Stimulated activated CD4-positive, alpha-beta T cell treated with anti-CD3 and anti-CD28 coated beads, Interleukin-2, amount 100 ng/mL, for 48 hours (primary cell): Measurements from ENCODE around the gene ANKFY1.
"Not testable (repeated sequence)": the region's sequence is repeated elsewhere in the genome, so short reads cannot be mapped to it uniquely, and the experiment has no call there.

Experiments
- DNase-seq, 2 donors: peaks; one replicate each; pipeline ENCODE4 v3.0.0-alpha.2; 2020

Gene ANKFY1

DNA sequence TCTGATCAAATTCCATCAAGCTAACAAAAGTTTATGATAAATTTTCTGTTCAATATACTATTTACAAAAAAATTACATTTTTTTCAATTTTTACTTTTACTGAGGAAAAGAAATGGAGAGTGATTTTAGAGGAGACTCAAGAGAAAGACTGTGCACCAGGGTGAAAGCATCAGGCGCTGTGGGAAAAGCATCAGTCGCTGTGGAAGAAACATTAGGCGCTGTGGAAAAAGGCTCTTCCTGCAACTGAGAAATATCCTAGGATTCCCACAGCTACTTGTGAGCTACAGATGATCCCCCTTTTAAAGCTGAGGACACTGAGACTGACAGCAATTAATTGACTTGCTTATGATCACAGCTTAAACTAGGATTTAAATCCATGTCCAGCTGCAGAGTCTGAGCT is 4.9 kb downstream of the ANKFY1 start:
- DNase-seq = no peak

DNA sequence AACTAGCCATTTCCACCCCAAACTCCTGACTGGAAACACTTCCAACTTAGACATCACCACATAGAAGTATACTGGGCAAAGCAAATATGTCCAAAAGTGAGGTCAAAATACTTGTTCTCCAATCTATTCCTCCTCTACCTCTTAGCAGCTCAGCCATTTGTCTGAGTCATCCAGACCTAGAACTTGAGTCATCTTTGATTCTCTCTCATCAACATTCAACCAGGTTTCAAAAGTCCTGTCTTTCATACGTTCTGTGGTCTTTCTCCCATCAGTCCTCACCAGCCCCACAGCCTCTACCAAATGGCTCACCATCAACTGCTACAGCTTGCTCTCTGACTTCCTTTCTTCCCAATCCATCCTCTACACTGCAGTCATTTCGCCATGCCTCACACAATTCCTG is 6.8 kb downstream of the ANKFY1 start:
- DNase-seq = no peak

DNA sequence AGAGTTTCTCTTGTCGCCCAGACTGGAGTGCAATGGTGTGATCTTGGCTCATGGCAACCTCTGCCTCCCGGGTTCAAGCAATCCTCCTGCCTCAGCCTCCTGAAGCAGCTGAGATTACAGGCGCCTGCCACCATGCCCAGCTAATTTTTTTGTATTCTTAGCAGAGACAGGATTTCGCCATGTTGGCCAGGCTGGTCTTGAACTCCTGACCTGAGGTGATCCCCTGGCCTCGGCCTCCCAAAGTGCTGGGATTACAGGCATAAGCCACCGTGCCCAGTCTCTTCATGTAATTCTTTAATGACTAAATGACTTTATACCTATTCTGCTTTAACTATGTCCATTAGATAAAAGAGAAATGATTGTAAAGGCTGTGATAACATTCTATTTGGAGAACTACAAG is 8.5 kb downstream of the ANKFY1 start:
- not testable (repeated sequence) for DNase-seq

DNA sequence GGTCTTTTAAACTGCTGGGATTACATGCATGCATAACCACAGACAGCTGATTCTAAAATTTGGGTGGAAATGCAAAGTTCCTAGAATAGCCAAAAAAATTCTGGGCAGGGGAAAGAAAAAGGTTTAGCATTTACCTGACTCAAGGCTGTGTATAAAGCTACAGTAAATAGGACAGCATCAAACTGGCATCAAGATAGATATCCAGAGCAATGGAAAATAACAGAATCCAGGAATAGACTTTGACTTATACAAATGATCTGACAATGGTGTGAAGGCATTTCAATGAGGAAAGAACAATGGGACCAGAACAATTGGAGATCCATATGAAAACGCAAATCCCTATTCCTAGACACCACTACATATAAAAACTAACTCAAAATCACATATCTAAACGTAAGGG is 12.9 kb downstream of the ANKFY1 start:
- no peak for DNase-seq

DNA sequence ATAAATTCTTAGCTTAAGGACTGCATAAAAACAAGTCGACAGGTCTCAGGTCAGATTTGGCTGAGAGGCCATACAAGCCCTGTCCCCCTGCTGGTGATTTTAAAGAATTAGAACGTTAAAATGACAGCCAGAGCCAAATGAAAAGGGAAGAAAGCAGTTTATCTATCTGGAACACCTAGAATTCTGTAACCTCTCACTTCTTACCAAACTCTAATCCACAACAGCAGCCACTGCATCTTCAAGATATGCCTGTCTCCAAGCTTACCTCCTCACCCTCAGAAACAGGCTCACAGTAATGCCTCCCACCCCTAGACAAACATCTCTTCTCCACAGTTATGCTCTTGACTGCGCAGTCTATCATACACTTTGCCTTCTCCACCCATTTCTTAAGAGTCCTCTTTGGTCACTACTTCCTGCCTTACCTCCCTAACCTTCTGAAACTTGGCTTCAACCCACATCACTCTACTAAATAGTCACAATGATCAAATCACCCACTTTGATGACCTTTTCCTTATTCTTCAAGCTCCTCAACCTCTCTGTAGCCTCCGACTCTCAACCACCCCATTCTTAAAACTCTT is 14.2 kb downstream of the ANKFY1 start:
- DNase-seq = no peak

DNA sequence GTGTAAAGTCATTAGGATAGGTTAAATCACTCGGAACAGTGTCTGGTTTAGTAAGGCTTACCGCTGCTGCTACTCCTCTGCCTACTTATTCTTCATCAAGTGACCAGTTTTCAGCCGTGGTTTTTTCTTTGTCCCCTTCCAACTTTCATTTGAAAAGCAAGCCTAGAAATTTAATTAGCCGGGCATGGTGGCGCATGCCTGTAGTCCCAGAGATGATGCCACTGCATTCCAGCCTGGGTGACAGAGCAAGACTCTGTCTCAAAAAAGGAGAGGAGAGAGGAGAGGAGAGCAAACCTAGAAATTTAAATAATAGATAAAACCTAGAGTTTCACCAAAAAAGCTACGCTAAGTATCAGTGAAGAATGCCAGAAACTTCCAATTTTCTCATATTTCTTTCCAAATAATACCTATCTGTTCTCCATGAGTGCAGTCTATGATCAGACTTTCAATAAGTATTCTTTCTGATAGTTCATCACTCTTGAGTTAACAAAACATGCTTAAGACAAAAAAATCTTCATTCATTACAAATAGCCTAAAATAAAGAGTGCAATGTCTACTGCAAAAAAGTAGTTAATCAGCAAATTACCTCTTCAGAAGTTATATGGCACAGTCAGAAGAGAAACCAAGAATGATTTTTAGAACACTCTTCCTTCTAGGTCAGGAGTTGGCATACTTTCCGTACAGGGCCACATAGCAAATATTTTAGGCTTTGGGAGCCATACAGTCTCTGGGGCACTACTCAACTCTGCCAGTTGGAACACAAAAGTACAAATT is 15.1 kb downstream of the ANKFY1 start:
- DNase-seq = no peak

DNA sequence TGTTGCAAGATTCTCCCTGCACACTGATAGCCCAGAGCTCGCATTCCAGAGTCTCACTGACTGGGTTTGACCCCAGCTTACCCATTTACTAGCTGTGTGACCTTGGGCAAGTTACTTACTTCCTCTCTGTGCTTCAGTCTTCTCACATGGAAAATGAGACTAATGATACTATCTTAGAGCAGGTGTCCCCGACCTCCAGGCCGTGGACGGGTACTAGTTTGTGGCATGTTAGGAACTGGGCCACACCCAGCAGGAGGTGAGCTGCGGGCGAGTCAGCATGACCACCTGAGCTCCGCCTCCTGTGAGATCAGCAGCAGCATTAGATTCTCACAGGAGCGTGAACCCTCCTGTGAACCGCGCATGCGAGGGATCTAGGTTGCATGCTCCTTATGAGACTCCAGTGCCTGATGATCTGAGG is 15.8 kb downstream of the ANKFY1 start:
- DNase-seq = no peak

DNA sequence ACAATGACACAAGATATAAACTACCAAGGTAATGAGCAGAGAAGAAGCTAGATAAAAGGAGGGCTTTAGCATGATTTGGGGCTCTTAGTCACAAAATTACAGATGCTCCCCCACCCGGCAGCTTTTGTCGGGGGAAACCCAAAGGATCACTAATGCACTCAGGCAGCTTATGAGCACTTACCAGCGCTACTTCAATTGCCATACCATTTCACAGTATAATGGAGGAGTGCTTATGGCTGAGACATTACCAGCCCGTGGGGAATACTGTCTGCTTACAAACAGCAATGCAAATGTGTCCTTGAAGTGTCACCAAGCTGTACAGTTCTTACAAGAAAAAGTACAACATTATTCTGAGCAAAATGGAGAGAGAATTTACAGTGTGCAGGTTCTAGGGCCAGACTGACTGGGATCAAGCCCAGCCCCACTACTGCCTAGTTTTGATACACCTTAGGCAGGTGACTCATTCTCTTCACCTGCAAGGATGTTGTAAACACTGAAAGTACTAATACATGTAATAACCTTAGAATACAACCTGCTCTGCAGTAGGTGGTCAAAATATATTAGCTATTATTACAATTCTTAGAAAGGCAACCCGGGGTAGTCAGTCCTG is 16.3 kb downstream of the ANKFY1 start:
- no peak for DNase-seq

DNA sequence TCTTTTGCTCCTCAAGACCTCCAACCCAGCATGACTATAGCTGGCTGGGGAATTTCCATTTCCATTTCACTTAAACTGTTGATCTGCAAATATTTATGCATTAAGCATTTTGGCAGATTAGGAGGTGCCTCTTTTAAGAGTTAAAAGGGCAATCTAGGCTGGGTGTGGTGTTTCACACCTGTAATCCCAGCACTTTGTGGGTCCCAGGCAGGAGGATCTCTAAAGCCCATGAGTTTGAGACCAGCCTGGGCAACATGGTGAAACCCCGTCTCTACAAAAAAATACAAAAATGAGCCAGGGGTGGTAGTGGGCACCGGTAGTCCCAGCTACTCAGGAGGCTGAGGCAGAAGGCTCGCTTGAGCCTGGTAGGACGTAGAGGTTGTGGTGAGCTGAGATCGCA is 17.1 kb downstream of the ANKFY1 start:
- no peak for DNase-seq

DNA sequence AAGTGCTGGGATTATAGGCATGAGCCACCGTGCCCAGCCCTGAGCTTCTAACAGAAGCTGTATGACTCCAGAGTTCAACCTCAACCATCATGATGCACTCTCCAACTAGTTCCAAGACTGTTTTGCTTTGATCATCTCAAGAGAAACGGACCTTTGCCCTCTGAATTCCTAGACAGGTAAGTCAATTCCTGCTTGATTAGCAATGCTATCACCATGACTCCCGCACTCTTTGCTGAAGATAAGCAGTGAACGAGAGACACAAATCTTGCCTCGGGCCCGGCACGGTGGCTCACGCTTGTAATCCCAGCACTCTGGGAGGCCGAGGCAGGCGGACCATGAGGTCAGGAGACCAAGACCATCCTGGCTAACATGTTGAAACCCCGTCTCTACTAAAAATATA is 22.2 kb downstream of the ANKFY1 start:
- no peak for DNase-seq

DNA sequence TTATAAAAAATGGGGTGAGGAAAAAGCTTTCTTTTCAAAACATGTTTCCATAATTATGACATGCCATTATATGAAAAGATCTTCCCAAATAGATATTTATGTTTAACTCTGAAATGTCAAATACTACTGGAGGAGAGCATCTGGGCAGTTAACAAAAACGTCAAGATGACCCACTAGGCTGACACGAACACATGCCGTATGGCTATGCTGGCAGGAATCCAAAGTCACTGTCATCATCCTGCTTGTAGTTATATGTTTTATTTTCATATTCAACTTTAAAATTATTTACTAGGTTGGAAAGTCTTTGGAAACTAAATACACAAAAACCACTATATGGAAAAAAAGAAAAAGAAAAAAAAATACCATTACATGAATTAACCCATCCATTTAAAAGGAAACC is 27.3 kb downstream of the ANKFY1 start:
- no peak for DNase-seq

DNA sequence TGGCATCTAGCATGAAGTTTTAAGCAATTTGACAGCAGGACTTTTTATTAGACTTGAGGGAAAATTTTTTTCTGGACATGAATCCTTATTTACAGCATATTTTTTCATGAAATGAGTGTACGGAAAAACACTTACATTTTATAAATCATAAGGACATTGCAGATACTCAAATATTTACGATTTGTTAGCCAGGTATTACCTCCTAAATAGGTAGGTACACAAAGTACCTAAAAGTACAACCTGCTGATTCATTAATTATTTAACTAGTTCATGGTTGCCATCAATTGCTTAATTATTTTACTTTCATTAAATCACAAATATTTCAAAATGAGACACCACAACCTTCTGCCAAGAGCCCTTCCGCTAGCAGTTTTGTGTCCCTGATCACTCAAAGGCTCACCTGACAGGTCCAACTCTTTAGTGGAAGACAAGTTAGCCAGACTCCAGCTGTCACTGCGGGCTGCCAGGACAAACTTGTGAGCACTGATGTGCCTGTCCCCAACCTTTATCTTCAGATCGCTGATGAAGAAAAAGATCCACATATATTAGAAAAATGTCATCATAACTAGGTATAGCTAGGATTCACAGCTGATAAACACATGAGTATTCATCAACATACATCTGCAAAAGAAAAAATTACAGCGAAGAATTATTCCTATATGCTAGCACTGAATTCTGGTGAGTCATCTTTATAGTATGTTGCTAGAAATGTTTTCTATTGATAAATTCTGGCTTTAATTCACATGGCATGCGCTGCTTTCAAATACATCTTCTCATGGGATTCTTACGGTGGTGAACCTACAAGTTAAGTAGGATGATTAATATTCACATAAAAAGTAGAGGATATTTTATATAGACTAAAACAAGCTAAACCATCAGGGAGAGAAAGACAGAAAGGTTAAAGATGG is 28.2 kb downstream of the ANKFY1 start:
- DNase-seq = no peak

DNA sequence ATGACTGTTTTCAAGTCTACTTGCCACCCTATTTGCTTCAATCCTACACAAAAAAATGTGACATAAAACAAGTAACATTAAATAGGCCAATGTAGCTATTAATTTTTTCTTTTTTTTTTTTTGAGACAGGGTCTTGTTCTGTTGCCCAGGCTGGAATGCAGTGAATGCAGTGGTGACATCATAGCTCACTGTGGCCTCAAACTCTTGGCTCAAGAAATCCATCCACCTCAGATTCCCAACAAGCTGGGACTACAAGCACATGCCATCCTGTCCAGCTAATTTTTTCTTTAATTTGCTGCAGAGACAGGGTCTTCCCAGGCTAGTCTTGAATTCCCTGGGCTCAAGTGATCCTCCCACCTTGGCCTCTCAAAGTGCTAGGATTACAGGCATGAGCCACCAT is 29.4 kb downstream of the ANKFY1 start:
- no peak for DNase-seq

DNA sequence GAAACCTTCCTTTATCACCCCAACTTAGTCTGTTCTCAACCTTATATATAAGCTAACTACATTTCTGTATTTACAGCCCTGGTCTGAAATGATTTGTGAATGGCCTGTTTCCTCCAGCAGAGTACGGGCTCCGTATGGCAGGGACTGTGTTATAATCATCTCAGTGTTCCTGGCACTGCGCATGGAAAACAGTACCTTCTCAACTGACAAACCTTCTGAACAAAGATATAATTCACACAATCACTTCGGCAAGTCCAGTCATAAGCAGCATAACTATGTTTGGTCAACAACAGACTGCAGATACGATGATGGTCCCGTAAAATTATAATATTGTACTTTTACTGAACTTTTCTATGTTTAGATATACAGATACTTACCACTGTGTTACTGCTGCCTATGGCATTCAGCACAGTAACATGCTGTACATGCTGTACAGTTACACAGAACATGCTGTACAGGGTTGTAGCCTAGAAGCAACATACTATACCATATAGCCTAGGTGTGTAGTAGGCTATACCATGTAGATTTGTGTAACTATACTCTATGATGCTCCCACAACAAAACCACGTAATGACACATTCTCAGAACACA is 30.0 kb downstream of the ANKFY1 start:
- no peak for DNase-seq

DNA sequence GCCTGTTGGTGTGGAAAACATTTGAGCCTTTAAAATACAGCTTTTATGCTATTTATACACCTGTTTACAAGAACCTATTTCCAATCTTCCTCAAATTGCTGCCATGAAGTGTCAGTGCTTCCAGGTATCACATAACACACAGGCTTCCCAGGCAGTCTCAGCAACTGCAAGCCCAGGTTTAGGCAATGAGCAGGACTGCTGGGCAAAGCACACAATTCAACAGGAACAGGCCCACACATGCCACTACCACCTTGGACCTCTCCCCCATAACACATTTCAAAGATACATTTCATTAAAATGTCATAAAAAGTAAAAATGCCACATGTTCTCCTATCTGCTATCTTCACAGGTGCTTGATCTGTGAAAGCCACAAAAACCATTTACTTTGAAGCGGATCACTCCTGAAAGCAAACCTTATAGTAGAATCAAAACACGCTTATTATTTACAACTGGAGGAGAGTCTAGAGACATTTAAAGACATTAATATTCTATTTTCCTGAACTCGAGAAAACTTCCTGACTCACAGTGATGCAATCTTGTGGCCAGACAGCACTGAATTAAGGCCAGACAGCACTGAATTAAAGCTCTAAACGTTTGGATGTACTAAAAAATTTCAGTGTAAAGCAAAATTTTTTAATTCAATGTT is 31.5 kb downstream of the ANKFY1 start:
- DNase-seq = no peak

DNA sequence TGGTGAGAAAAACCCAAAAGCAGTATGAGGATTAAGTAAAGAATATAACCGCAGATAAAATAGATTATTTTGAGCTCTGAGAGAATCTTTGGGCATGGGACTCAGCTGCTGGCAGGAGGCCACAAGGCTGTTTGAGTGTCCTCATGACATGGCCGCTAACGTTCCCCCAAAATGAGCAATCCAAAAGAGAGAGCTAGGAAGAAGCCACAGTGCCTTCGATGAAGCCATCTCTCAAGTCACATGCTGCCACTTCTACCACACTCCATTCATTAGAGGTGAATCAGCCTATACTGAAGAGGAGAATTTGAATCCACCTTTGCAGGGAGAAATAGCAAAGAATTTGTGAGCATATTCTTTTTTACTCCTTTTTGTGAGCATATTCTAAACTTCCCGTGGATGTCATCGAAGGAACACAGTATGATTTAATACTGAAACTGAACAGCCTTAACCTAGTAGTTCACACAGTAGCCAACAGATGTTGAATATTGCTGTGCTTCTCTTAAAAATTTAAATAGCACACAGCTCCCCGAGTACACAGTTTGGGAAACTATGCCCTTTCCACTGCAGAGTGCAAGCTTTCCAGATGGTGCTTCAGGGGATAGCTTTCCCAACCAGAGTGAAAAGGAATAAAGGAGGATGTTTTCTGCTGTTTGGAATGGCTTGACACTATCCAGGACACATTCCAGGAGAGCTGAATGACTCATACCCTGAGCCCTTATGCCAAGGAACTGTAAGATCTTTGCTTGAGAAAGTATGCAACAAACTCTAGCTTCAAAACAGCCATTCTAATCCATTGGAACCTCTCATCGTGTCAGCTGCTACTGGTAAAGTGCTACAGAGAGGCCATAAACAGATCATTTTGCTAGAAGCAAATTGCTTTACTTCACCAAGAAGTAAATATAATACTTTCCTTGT is 33.9 kb downstream of the ANKFY1 start:
- DNase-seq = no peak

DNA sequence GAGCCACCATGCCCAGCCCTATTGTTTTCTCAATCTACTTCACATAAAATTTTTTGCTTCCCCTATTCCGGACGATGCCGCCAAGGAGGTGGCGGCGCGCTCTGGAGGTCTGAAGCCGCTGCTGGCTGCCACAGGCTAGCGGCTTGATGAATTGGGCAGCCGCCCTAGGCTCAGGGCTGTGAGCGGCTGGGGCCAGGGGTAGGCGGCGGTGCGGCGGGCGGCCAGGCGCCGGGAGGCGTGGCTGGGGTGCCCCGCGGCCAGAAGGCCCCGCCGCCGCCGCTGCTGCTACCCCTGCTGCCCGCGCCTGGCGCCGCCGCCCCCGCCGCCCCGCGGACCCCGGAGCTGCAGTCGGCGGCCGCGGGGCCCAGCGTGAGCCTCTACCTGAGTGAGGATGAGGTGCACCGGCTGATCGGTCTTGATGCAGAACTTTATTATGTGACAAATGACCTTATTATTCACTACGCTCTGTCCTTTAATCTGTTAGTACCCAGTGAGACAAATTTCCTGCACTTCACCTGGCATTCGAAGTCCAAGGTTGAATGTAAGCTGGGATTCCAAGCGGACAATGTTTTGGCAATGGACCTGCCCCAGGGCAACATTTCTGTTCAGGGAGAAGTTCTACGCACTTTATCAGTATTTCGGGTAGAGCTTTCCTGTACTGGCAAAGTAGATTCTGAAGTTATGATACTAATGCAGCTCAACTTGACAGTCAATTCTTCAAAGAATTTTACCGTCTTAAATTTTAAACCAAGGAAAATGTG is 41.7 kb downstream of the ANKFY1 start:
- DNase-seq = no peak

DNA sequence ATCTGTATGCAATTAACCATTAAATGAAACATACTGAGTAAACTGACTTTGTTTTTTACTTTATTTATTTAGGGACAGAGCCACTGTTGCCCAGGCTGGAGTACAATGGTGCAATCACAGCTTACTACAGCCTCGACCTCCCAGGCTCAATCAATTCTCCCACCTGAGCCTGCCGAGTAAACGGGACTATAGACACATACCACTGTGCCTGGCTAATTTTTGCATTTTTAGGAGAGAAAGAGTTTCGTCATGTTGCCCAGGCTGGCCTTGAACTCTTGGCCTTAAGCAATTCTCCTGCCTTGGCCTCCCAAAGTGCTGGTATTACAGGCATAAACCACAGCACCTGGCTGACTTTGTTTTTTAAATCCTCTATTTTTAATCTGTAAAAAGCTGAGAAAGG is 42.6 kb downstream of the ANKFY1 start:
- DNase-seq = no peak

DNA sequence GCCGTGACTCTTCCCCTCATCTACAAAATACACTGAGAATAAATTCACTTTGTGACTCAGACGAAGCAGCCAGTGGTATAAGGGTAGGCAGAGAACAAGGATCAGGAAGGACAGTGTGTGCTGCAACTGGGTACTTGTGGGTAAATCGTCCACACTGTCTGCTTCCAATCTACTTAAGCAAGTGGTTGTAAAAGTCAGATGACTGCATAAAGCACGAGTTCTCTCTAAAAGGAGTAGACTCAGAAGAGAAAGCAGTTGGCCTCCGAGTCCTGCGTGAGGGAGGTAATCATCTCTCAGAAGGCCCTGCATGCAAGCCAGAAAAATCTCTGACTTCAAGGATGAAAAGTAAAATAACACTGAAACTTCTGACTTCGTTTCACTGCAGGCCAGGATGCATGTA is 43.1 kb downstream of the ANKFY1 start:
- DNase-seq = no peak

DNA sequence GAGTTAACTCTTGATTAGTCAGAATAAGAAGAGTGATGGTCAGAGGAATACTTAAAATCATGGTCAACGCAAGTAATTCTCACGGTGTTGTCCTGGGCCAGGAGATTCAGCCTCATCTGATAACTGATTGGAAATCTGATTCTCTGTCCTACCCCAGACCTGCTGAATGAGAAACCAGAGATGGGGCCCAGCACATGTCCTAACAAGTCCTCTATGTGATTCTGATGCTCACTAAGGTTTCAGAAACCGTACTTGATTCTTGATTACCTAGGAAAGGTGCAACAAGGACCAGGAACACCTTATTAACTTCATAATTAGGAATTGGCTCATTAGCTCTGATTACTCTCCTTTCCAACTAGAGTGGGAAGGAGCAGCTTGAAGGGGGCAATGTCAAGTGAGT is 44.5 kb downstream of the ANKFY1 start:
- no peak for DNase-seq
